T-helper 9 cell (primary cell): ENCODE measurements around the gene GSTA4.
"Not testable (repeated sequence)": the region's sequence is repeated elsewhere in the genome, so short reads cannot be mapped to it uniquely, and the experiment has no call there.

Experiments
- DNase-seq: peaks from one replicate; pipeline ENCODE4 v3.0.0-alpha.2; 2020

Gene GSTA4

DNA sequence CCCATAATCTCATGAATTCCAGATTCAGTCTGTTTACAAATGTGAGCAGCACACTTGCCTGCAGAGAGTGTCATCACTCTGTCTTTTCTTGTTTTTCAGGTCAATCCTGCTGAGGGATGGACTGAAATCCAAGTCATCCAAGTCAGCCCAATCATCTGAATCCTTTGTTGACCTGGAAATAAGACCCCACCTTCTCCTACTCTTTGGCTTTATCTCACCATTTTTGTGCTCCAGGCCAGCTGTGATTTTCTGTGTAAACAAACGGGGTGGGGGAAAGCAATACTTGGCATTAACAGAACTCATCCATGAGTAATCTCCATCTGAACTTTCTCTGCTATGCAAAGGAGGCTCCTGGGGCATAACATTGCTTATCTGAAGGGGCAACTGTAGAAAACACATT lies 16.9 kb upstream of the GSTA4 start:
- DNase-seq: no peak

DNA sequence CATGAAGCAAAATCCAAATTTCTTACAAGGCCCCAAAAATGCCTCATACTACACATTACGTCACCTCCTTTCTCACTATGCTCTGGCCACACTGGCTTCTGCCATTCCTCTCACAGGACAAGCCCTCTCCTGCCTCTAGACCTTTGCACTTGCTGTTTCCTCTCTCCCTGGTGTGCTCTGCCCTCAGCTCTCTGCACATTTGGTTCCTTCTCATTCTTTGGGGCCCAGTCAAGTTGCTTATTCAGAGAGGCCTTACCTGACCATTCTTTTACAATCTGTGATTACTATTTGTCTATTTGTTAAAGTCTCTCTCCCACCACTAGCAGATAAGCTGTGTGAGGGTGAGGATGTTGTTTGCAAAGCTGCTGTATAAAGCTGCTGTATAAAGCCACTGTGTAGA lies 15.4 kb upstream of the GSTA4 start:
- no peak for DNase-seq

DNA sequence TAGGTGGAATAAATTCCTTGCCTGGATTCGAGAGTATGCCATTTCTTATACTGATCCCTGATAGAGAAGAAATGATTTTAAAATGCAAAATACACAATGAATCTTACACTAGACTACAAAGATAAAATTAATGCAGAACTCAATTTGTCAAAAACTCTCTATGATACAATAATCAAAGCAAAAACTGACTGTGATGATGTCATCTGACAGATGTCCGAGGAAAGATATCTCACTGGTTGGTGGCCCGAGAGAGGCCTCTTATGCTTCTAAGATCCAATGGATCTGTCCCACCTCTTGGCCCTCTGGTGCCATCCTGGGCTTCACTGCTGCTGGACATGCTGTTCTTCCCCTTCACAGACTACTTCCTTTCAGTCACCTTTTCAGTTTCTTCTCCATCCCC lies 14.4 kb upstream of the GSTA4 start:
- DNase-seq: no peak

DNA sequence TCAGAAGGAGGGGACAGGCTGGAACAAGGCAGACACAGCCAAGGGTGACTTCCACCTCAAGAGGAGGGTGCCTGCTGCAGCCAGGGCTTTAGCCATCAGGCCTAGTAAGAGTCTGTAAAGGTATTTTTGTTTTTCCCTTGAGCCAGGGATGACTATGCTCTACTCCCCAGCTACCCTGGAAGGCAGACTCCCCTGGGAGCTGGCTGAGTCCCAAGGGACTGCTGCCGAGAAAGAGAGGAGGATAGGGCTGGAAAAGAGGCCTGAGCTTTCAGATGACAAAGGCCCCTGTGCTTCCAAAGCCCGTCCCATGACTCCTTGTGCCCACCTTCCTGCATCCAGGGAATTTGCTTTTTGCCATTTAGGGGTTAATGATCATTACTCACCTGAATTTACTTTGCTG lies 14.0 kb upstream of the GSTA4 start:
- DNase-seq: no peak

DNA sequence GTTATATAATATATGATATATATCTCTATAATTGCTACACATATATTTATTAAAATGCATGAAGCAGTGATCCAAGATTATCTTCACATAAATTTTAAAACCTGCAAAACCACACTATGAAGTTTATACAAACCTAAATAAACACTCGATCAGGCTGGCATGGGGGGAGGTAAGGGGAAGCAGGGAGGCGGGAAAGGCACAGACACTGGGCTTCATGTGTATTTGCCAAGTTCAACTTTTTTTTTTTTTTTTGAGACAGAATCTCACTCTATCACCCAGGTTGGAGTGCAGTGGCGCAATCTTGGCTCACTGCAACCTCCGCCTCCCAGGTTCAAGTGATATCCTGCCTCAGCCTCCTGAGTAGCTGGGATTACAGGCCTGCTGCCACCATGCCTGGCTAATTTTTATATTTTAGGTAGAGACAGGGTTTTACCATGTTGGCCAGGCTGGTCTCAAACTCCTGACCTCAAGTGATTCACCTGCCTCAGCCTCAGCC lies 13.2 kb upstream of the GSTA4 start:
- DNase-seq: not testable (repeated sequence)

DNA sequence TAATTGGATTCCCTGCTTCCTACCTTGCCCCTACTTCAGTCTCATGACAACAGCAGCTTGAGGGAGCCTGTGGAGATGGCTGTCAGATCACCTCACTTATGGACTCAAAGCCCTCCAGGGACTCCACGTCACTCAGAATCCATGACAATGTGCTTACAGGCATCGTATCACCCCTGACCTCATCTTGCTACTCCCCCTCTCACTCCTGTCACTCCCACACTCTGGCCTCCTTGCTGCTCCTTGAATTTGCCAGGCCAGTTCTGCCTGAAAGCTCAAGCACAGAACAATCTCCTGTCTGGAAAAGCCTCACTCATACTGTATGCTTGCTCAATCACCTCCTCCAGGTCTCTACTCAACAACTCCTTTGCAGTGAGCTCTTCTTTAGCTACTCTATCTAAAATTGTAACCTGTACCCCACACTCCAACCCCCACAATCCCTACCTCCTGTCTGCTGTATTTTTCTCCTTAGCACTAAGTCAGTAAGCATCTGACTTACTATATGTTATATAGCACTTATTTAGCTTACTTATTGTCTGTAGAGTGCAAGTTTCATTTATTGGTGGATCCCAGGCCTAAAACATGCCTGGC lies 10.7 kb upstream of the GSTA4 start:
- no peak for DNase-seq

DNA sequence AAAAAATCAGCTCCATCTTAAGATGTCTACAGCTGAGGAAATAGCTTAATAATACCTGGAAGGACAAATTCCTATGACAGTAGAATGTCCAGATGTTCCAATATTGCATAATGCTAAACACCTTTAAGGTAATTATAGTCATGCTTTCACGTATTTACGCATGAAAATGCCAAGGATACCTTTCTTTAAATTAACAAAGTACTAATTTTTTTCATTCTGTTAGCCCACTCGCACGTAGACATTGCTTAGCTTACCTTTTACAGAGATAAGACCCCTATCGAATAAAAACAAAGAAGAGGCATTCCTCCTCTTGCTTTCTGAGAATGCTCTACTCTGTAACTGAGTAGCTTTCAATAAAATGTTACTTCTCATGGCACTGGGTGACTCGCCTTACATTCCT lies 4.4 kb upstream of the GSTA4 start:
- no peak for DNase-seq

DNA sequence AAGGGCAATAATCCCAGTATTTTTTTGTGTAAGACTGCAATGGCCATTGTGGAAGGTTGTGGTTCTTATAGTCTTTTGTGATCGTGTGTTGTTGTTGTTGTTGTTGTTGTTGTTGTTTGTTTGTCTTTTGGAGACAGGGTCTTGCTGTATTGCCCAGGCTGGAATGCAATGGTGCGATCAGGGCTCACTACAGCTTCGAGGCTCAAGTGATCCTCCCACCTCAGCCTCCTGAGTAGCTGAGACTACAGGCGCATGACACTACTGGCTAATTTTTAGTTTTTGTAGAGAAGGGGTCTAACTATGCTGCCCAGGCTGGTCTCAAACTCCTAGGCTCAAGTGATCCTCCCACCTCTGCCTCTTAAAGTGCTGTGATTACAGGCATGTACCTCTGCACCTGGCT lies 3.5 kb upstream of the GSTA4 start:
- DNase-seq: no peak

DNA sequence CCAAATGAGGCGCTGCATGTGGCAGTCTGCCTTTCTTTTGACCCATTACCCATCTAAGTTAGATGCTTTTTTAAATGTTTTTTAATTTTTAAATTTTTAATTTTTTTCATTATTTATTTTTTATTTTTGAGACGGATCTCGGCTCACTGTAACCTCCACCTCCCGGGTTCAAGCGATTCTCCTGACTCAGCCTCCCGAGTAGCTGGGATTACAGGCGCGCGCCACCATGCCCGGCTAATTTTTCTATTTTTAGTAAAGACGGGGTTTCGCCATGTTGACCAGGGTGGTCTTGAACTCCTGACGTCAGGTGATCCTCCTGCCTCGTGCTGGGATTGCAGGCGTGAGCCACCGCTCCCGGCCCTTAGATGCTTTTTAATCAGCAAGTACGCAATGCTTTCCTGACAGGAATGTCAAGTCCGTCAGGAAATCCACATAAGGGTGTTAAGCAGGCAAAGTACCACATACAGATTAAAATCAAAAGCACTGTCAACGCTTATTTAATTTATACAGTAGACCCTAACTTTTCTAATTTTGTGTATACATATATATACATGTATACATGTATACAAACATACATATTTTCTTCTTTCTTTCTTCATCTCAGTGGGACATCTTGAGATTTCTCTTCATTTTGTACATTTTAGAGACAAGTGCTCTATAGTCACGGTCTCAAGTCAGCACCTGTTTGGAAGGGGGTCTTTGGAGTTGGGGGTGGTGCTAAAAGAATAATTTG lies 995 bp upstream of the GSTA4 start:
- DNase-seq: peak; percentile 7

DNA sequence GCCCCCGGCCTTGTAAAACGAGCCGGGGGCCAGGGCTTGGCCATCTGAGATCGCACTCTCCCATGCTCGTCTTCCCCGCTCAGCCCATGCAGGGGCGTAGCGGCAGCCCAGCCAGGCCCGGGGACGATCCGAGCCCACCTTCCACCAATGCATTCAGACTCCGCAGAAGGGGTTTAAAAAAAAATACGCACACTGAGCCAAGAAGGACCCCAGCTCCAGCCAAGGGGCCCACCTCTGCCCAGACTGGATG lies 320 bp downstream of the GSTA4 start:
- no peak for DNase-seq

DNA sequence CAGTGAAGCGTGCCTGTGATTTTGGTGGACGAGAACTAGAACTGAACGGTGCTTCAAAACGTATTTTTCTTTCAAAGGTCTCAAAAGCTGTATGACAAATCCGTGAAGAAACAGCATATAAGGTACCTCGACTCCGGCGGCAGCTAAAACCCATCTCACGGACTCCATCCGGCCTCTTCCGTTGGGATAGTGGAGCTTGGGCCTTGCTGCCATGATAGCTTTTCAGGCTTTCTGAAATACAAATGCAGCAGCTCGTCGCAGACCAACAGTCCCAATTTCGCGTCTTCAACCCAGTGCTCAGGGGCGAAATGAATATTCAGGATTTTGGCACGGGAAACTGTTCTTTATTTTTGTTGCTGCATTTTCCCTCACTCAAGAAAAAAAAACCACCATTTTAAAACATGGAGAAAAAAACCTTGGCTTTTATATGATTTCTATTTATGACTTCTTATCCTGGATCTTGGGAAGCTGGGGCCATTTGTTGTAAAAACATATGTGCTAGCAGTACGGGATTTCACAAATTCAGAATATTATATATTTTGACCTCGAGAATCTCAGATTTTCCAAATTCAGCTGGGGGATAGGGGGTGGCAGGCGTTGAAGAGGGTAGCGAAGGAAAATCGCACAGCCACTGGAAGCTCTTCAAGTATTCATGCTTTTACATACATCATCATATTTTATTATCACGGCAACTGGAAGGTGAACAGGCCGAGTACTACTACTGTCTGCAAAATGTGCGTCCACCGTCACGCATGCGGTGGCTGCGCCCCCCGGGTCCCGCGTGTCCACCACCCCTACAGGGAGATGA lies 849 bp downstream of the GSTA4 start:
- DNase-seq: no peak

DNA sequence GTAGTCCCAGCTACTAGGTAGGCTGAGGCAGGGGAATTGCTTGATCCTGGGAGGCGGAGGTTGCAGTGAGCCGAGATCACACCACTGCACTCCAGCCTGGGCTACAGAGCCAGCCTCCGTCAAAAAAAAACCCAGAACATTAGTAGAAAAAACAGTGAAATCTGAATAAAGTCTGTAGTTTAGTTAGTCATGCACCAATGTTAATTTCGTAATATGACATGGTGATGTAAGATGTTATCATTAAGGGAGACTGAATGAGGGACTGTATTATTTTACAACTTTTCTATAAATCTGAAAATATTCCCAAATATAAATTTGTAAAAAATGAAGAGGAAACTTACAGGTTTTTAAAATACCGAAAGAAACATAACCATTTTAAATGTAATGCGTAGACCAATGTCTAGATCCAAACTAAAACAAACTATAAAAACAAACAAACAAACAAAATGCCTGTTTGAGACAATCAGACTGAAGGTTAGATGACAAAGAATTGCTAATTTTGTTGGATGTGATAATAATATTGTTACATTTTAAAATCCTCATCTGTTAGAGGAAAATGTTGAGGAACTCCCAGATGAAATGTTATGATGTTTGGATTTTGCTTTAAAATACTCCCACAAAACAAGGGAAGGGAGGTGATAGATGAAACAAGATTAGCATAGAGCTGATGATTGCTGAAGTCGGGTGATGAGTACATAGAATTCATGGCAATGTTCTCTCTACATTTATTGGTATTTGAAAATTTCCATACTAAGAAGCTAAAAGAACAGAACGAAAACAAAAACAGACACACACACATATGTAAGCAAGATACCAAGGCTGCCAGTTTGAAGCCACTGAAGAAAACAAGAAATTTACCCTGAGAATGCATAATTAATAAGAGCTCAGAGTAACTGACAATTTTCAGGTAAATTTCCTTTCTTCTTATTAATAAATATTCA lies 1.8 kb downstream of the GSTA4 start:
- no peak for DNase-seq

DNA sequence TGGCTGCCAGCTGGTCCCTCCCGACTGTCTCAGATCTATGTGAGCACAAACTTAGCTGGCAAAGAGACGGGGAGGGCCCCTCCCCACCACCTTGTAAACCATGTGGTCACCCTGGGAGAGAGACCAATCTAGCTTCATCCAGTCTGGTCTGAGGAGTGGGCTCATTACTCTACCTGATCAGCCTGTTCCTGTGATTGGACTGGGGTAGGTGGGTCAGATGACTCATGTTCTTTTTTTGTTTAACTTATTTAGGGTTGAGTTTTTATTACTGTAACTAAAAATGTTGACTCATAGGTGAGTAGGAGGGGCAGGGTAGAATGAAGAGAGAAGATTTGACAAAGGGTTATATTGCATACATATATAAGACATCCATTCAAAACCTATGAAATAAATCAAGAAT lies 4.7 kb downstream of the GSTA4 start:
- DNase-seq: no peak

DNA sequence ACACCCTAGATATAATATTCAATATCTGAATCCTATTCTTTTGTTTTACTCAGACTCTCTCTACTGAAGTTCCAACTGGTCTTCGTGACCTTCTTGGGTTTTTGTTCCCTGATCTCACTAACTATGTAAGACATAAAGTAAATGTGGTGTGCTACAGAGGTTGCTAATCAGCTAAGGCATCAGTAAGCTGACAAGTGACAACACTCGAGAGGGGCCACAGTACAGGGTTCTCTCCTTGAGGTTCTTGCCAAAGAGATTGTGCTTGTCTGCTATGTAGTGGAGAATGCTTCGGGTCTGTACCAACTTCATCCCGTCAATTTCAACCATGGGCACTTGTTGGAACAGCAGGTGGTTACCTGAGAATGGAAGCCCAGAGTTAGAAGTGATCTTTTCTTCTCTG lies 9.9 kb downstream of the GSTA4 start:
- DNase-seq: no peak

DNA sequence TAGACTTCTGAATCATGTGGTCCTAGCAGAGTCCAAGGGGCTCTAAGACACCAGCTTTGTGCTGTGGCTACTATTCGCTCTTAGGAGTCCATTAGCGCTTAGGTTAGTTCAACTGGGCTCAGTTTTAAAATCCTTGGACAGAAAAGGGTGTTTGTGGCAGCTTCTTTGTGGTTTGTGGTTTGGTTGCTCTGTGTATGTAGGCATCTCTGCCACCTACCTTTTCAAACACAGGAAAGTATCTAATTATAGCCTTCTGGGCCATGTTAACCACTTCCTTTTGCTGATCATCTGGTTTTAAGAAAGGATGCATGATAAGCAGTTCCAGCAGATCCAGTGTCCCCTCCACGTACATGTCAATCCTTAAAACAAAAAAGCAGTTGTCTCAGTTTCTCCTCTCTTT lies 10.8 kb downstream of the GSTA4 start:
- peak; percentile 23 for DNase-seq

DNA sequence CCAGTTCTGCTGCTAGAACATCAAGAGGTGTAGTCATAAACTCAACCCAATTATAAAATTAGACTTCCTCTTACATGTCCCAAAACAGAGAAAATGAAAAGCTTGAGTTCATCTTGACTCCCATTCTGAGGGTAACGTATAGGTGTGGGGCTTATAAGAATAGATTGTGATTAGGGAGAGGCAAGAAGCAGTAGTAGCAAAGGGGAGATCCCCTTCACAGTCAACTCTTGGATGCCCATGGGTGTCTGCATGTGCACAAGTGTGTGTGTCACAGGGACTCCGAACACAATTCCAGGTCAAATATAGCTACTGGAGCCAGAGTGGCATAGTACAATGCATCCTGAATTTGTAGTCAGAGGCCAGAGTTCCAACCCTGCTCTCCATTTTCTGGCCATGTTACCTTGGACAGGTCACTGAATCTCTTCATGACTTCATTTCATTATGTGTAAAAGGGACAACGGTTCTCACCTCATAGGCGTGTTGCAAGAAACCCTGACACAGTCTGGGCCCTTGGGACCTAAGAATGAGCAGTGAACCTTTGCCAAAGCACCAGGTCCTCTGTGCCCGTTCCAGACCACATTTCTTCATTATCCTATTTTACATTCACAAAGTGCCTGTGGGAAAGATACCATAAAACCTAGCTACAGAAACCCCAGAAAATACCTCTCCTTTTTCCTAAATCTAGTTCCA lies 11.8 kb downstream of the GSTA4 start:
- no peak for DNase-seq

DNA sequence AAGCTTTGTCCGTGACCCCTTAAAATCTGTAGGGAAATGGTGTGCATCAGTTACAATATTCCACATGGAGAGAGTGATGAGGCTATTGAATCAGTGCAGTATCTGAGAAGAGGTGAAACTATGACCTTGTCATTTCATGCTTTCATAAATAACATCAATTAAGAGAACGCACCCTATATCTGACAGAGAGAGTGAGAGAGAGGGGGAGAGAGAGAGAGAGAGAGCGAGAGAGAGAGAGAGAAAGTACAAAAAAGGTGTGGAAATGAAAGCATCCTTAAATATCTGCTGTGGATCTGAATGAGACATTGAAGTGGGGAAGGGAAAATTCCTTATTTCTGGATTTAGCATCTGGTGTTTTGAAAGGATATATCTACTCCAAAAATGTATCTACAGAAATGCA lies 12.4 kb downstream of the GSTA4 start:
- DNase-seq: no peak

DNA sequence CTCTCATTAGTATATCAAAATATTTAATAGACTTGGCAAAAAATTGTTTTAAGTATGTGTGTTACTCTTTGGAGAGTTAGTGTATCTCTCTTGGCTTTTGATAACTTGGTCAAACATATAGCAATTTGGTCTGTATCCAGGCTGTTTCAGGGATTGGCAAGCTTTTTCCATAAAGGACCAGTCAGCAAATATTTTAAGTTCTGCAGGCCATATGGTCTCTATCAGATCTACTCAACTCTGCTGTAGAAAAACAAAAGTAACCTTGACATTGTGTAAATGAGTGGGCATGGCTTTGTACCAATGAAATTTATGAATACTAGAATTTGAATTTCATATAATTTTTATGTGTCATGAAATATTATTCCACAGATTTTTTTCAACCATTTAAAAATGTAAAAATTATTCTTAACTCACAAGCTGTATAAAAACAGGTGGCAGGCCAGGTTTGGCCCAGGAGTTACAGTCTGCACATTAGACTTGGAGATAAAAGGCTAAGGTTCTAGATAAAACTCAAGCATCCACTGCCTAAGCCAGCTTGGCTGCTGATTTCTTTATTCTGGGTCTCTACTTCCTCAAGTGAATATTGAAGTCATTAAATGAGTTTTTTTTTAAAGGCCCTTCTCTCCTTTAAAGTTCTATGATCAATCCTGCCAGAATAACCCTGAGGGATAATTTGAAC lies 13.7 kb downstream of the GSTA4 start:
- DNase-seq: no peak

DNA sequence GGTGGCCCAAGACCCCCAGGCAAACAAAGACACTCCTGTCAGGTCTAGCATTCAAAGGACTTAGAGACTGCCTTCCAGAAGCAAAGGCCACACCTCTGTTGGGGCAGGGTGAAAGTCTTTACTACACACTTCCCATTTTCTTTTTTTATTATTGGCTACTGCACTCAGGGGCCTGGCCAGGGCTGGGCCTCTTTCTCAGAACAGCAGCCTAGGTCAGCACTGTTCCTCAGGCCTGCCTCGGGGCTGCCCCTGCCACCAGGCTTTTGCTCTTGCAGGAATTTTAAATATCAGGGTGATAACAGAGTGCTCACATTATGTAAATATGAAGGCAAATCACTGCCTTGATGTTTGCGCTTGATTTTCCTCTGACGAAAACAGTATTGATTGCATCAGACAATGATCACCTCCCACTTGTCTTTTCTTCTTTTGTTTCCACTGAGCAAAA lies 18.5 kb downstream of the GSTA4 start:
- no peak for DNase-seq

DNA sequence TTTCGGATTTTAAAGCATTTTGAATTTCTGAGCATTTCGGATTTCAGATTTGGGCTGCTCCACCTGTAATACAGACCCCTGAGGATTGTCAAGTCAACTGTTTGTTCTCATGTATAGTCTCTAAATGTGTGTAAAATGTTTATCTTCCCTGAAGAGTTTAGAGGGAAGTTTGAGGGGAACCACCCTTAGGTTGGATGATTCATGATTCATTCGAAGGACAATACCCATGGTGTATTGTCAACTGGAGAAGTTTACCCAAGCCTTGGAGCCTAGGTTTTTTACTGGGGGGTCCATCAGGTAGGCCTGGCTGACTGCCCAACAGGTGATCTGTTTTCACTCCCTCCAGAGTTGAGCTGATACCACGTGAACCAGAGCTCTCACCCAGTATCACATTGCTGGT lies 18.9 kb downstream of the GSTA4 start:
- DNase-seq: no peak

DNA sequence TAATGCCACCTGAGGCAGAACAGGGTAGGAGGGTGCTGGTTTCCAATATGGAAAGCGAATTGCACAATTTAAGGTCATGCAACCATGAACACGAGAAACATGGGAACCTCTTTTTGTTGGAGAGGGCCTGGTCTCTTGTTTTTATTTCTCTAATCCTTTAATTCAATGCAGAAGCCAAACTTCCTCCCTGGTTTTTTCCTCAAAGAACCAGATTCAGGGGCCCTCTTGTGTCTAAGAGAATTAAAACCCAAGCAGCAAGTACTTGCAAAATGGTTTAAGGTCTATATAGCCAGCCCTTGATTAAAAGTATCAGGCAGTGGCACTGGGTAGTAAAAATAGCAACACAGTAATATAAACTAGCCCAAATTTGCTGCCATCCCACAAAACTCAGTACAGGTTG lies 19.5 kb downstream of the GSTA4 start:
- no peak for DNase-seq

DNA sequence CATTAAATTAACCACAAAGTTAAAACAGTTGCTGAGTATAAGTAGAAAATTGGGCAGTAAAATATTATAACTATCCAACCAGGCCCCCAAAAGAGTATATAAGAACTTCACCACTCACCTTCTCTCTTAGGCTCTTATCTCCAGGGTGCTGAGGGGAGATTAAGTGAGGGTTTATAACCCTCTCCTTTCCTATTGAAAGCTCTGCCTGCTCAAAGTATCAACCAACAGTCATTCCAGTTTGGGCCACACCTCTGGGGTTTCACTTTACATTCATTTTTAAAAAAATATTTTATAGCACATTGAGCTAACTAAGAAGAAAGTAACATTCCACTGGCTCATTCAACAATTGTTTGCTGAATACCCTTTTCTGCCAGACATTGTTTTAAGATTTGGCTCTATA lies 22.1 kb downstream of the GSTA4 start:
- DNase-seq: no peak
